G401 (cell line): Measurements from ENCODE around the gene PHGDH. TPM values are rescaled to one million over a fixed set of nuclear protein-coding genes. Genes with fewer than 3 reads are reported as not detected.
"Not testable (repeated sequence)": the region's sequence is repeated elsewhere in the genome, so short reads cannot be mapped to it uniquely, and the experiment has no call there.

Experiments
- DNase-seq: peaks from one replicate; pipeline ENCODE4 v3.0.0-alpha.2; 2015; ENCODE audit warnings: low spot score
- in situ Hi-C: cut with HindIII; loops from 2 replicates; pipeline ENCODE4 v1.10.0; 2016; ENCODE audit warnings: low sequenced_read_pairs, mixed read lengths
- total RNA-seq: library from RNA; depleted of rRNA; stranded (reverse); fragments of >200 nt; shearing (Covaris generic); gene quantifications from 2 replicates; pipeline ENCODE4 v1.2.3, GENCODE V29; 2014

Gene PHGDH
- total RNA-seq, 1 experiment from 2014 or later: 180 TPM

GRCh38 chr1:119689511-119689910, 22.2 kb upstream of the PHGDH start:
- in situ Hi-C loops: no loop called here
- DNase-seq: no peak

GRCh38 chr1:119696863-119697262, 14.9 kb upstream of the PHGDH start:
- DNase-seq, in situ Hi-C loops: not testable (repeated sequence)

- in situ Hi-C loops: no loop called here
Measured at GRCh38 chr1:119697598-119697997, 14.1 kb upstream of the PHGDH start.

GRCh38 chr1:119700326-119700725, 11.4 kb upstream of the PHGDH start:
- DNase-seq: no peak
- in situ Hi-C loops: no loop called here

More at GRCh38 chr1:119697598-119697997, 14.1 kb upstream of the PHGDH start:
- DNase-seq: no peak

- in situ Hi-C loops: no loop called here
- DNase-seq: no peak
Measured at GRCh38 chr1:119701659-119702058, 10.1 kb upstream of the PHGDH start.

GRCh38 chr1:119702384-119702783, 9.3 kb upstream of the PHGDH start:
- no peak for DNase-seq
- in situ Hi-C loops: no loop called here

GRCh38 chr1:119703666-119704450, 7.9 kb upstream of the PHGDH start:
- in situ Hi-C loops: no loop called here
- DNase-seq: no peak

GRCh38 chr1:119706599-119706998, 5.1 kb upstream of the PHGDH start:
- in situ Hi-C loops, DNase-seq: not testable (repeated sequence)

- in situ Hi-C loops, DNase-seq: not testable (repeated sequence)
Measured at GRCh38 chr1:119711356-119711803, 354 bp upstream of the PHGDH start.

GRCh38 chr1:119712342-119713038, 756 bp downstream of the PHGDH start:
- in situ Hi-C loops: no loop called here
- peak; percentile 29 for DNase-seq

GRCh38 chr1:119713039-119713748, 1.5 kb downstream of the PHGDH start:
- DNase-seq: no peak
- in situ Hi-C loops: no loop called here

- in situ Hi-C loops: no loop called here
- DNase-seq: peak; percentile 29
Measured at GRCh38 chr1:119713749-119714456, 2.2 kb downstream of the PHGDH start.

- DNase-seq: no peak
- in situ Hi-C loops: no loop called here
Measured at GRCh38 chr1:119714583-119714982, 2.8 kb downstream of the PHGDH start.

GRCh38 chr1:119715542-119715941, 3.8 kb downstream of the PHGDH start:
- in situ Hi-C loops: no loop called here
- DNase-seq: no peak

- in situ Hi-C loops: no loop called here
- DNase-seq: no peak
Measured at GRCh38 chr1:119718409-119718808, 6.7 kb downstream of the PHGDH start.

- in situ Hi-C loops: no loop called here
Measured at GRCh38 chr1:119718972-119719371, 7.2 kb downstream of the PHGDH start.

GRCh38 chr1:119720866-119721440, 9.2 kb downstream of the PHGDH start:
- no peak for DNase-seq
- in situ Hi-C loops: no loop called here

More at GRCh38 chr1:119718972-119719371, 7.2 kb downstream of the PHGDH start:
- DNase-seq: no peak

- in situ Hi-C loops: no loop called here
Measured at GRCh38 chr1:119721896-119722295, 10.2 kb downstream of the PHGDH start.

More at GRCh38 chr1:119721896-119722295, 10.2 kb downstream of the PHGDH start:
- DNase-seq: no peak
